Suppressor macrophage treated with lipopolysaccharide for 4 hours (primary cell): ENCODE results near the gene DMAC2.
"Not testable (repeated sequence)": the region's sequence is repeated elsewhere in the genome, so short reads cannot be mapped to it uniquely, and the experiment has no call there.

ENCODE experiments used
- DNase-seq: peaks from one replicate; pipeline ENCODE4 v3.0.0-alpha.2; 2020

DMAC2 gene

DNA sequence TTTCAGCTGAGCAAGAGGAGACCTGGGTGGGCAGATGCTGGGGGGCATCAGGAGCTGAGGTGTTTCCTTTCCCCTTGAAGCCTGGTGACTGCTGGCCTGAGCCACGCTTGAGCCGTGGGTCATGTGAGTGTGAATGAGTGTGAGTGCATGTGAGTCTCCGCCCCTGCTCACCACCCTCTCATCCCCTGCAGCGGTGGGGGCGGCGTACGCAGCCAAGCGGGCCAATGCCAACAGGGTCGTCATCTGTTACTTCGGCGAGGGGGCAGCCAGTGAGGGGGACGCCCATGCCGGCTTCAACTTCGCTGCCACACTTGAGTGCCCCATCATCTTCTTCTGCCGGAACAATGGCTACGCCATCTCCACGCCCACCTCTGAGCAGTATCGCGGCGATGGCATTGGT, 17.7 kb downstream of the DMAC2 start:
- DNase-seq: no peak

DNA sequence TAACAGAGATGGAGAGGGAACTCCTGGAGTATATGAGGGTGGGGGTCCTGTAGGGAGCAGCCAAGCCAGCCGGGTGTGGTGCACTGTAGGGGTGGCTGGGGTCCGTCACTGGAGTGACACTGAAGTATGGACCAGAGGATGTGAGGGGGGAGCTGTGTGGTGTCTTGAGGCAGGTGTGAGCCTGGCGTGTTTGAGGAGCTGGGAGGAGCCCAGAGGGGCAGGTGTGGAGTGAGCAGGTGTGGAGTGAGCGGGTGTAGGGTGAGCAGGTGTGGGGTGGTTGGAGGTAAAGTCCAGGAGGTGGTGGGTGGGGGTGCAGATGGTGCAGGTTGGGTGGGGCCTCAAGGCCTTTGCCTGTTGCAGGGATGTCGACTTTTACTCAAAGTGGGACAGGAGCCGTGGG, 18.4 kb downstream of the DMAC2 start:
- no peak for DNase-seq

DNA sequence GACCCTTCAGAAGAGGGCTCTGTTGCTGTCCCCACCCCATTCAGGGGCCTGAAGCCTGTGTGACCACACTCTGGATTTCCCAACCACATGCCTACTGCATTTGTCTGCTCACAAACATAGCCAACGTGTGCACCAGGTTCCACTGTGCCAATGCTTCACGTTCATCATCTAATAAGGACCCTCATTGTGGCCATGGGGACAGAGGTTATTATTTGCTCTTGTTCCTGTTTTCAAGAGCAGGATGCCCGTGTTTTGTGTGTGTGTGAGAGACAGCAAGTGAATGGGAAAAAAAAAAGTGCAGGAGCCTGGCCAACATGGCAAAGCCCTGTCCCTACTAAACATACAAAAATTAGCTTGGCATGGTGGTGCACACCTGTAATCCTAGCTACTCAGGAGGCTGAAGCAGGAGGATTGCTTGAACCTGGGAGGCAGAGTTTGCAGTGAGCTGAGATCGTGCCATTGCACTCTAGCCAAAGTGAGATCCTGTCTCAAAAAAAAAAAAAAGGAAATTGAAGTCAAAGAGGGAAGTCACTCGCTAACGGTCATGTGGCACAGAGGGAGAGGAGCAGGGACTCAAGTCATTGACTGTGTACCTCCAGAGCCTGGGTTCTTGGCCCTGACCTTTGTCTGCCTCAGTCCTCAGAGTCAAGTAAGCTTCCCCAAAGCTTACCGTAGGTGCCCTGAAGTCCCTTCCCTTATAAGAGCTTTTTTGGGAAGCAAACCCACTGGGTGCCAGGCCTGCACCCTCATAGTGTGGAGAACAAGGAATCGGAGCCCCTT, 19.4 kb downstream of the DMAC2 start:
- DNase-seq: peak; percentile 73

DNA sequence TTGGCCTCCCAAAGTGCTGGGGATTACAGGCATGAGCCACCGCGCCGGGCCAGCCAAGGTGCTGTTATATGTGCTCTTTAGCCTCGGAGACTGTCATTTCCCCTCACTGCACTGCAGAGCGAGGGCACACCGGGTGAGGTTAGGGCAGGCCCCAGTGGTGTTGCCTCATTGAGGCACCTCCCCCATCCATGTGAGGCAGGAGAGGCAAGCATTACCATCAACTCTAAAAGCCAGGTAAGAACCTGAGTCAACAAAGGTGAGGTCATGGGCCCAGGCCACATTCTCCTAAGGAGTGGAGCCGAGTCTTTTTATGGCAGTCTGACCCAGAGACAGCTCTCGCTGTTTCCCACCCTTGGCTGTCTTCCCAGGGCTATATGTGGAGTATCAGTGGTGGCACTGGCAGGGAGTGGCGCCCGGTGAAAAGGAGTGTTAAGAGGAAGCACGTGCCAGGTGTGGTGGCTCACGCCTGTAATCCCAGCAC, 23.5 kb downstream of the DMAC2 start:
- DNase-seq: no peak

DNA sequence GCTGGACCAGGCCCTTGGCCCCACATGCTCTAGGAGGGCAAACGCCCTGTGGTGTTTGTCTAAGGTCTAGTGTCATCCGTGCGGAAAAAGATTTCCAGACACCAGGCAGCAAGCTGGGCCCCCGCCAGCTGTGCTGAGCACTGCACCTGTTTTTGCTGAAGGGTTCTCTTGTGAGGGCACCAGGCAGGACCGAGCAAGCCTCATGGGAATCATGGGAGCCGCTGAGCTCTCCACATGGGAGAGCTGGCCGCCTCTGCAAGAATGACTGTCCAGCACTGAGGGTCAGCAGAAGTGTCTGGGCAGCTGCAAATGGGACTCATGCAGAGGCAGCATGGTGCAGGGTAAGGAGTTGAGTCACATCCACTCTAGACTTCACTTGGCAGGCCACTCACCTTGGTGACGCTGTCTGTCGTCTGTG, 24.5 kb downstream of the DMAC2 start:
- no peak for DNase-seq

DNA sequence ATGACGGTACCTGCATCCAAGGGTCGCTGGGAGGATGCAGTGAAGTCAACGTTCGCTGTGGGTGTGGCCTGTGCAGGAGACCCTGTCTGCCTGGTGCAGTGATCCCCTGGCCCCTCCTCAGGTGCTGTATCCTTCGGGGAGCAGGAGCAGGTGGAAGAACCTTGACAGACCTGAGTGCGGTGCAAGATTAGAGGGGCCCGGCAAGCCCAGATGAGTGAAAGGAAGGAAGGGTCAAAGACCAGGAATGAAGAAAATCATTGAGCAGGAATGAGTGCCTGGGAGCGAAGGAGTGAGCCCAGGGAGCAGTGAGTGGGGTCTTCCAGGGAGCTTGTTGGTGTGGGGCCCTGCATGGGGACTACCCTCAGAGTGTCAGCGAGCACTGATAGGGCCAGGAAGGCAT, 25.3 kb downstream of the DMAC2 start:
- no peak for DNase-seq

DNA sequence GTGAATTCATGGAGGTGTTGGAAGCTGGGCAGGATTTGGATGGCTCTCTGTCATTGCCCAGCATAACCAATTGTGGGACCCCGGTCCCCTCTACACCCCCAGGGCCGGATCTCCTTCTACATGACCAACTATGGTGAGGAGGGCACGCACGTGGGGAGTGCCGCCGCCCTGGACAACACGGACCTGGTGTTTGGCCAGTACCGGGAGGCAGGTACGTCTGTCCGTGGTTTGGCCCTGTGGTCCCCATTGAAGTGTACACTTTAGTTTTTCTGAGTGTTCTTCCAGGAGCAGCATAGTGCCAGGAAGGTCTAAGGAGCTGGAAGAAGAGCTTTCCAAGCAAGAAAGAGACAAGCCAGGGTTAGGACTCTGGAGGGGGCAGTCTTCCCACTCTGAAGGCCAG, 25.8 kb downstream of the DMAC2 start:
- no peak for DNase-seq

DNA sequence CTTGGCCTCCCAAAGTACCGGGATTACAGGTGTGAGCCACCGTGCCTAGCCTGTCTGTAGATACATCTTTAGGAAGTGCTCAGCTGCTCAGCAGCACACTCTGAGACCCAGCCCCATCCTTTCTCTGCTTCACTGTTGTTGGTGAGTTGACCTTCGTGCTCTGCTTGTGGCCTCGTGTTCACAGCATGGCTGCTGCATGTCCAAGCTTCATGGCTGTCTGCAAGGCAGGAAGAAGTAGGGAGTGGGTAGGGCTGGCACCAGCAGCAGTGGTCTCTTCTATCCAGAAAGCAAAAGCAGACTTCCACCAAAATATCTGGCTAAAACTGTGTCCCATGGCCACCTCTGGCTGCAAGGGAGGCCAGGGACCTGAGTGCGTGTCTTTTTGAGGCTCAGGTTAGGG, 26.8 kb downstream of the DMAC2 start:
- no peak for DNase-seq

DNA sequence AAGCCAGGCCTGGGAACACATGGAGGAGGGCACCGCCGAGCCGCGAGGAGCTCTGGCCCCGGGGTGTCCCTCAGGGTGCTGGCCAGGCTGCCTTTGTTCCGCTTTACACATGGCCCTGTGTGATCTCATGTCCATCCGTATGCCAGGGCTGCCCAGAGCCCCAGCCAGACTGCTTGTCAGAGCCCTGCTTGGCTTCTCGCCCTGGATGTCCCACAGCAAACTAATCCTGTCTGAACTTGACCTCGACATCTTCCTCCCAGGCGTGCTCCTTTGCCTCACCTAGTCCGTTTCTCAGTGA, 27.8 kb downstream of the DMAC2 start:
- DNase-seq: no peak

DNA sequence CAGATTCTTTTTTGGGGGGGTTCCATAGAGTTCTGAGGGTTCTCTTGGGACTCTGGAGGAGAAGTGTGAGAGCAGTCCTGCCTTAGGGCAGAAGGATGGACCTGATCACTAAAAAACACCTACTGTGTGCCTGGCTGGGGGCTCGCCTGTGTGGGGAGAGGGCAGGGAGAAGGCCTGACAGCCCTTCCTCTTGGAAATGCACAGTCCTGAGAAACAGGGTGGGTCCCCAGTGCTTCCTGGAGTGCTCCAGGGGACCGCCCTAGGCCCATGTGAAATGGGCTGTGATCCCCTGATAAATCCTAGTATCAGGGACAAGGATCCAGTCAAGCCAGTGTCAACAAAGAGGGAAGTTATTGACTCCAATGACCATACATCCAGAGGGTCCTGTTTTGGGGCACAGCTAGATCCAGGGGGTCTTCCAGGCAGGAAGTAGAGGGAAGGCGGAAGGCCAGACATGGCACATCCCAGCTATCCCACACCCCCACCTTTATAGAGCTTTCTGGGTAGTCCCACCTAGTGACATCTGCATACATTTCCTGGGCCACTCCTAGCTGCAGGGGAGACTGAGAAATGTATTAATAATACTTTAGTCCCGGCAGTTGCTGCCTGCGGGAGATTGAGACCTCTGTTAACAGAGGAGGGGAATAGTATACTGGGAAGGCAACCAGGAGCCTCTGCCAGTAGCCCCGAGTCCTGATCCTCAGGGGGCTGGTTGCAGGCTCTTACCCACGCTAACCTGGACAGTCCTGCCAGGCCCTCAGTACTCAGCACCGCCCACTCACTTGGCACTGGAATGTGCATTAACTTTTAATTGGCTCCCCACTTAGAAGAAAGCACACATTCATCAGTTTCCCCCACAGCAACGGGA, 28.4 kb downstream of the DMAC2 start:
- no peak for DNase-seq

DNA sequence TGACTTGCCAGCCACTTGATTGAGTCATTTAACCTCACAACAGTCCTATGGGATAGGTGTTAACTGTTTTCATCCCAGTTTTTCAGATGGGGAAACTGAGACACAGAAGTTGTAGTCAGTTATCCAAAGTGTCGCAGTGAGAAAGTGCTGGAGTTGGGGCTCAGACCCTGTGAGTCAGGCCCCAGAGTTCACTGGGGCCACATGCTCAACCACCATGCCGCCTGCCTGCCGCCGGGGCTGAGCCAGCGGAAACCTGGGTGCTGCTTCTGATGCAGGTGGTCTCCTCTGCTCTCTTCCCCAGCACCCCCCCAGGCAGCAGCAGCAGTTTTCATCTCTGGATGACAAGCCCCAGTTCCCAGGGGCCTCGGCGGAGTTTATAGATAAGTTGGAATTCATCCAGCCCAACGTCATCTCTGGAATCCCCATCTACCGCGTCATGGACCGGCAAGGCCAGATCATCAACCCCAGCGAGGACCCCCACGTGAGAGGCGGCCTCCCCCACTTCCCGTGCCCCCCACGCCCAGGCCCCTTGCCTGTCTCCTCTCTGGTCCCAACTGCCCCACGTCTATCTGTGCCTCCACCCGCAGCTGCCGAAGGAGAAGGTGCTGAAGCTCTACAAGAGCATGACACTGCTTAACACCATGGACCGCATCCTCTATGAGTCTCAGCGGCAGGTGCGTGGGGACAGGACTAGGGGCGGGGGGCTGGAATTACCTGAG, 29.2 kb downstream of the DMAC2 start:
- DNase-seq: no peak

DNA sequence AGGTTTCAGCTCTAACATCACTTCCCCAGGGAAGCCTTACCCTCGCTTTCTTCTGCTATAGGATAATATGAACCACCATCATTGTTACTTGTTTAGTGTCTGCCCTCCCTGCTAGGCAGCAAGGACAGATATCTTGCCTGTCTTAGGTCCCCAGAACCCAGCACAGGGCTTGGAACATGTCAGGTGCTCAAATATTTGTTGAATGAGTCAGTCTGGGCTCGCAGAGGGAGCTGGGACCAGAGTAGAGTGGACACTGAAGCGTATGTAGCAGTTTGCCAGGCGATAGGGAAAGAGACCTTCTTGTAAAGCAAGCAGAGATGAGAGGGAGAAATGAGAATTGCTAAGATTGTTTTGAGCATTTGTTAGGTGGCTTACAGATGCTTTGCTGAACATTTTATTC, 30.4 kb downstream of the DMAC2 start:
- DNase-seq: no peak

DNA sequence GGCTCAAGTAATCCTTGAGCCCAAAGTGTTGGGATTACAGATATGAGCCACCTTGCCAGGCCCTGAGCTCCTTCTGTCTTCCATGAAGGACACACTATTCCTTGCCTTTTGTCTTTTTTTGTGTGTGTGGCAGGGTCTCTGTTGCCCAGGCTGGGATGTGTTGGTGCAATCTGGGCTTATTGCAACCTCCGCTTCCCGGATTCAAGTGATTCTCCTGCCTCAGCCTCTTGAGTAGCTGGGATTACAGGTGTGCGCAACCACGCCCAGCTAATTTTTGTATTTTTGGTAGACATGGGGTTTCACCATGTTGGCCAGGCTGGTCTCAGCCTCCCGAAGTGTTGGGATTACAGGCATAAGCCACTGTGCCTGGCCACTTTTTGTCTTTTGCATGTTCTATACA, 30.9 kb downstream of the DMAC2 start:
- DNase-seq: not testable (repeated sequence)

DNA sequence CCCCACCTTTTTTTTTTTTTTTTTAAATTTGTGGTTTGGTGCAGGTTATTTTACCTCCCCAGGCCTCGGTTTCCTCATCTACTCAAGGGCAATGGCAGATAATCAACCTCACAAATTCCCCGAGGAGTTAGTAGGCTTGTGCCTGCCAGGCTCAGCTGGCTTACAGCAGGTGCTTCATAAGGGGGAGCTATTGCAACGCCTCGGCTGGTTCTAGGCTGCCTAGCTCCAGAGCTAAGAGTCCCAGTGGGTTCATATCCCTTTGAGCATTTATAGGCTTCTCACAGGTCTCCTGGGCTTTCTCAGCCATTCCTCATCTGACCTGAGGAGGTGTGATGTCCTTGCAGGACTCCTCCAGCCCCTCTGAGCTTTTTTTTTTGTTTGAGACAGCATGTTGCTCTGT, 31.5 kb downstream of the DMAC2 start:
- no peak for DNase-seq

DNA sequence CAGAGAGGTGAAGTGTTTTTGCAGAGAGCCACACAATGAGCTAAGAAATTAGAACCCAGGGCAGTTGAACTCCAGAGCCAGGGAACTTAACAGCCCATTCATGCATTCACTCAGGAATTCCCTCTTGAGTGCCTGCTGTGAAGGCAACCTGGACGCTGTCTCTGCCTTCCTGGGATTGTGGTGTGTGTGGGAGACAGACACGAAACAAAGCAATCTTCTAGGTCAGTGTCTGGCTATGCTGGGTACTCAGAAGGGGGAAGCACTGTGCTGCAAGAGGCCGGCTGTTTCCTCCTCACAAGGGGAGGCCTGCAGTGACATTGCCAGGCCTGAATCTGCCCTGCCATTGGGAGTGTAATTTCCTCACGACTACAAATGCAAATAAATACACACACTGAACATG, 32.4 kb downstream of the DMAC2 start:
- DNase-seq: peak; percentile 59

DNA sequence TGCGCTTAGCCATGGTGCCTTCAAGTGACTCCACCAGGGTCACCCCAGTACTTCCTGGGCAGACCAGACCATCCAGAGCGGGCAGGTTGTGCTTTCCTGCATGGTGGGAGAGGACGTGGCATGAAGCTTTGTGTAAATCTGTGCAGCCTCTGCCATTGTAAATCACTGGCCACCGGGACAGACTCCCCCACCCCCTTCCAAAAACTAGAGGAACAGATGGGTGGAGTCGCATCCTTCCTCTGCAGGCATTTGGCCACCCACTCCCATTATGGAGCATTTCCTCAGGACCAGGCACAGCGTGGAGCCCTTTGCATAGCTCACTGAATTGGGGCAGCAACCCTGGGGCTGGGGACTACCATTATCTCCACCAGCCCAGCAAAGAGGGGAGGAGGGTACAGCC, 33.9 kb downstream of the DMAC2 start:
- no peak for DNase-seq

DNA sequence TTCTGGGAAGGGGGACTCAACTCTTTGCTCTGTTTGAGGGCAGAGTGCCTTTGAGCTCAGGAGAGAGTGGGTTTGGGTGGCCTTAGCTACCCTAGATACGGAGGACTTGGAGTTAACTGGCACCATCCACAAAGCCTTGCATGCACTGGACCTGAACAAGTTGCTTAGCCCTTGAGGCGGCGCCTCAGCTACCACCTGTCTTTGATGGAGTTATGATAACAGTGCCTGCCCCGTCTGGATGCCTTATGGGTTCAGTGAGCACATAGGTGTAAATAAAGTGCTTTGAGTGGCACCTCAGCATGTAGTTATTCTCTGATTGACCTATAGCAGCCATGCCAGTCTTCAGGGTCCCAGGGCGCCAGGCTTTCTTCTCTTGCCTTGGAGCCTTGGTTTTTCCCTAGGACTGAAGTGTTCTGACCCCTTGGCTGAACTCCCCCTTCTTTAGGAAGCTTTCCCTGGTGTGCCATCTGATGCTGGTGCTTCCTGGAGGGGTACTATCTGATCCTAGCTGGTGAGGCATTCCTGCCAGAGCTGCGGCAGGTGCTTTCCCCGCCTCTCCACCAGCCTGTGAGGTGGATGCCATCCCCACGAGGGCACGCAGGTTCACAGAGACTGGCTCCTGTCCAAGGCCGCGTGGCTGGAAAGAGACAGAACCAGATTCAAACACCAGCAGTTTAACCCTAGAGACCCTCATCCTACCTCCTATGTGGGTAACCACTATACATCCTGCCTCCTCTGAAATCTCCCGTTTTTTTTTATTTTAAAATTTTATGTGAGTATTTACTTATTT, 36.3 kb downstream of the DMAC2 start:
- no peak for DNase-seq

DNA sequence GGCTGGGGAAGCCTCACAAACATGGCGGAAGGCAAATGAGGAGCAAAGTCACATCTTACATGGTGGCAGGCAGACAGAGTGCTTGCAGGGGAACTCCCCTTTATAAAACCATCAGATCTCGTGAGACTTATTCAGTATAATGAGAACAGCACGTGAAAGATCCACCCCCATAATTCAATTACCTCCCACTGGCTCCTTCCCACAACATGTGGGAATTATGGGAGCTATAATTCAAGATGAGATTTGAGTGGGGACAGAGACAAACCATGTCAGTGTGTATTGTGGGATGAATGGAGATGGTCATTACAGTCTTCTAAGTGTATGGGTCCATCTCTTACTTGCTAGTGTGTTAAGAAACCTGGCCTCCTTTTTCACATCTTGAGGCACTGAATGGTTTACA, 37.7 kb downstream of the DMAC2 start:
- DNase-seq: no peak

DNA sequence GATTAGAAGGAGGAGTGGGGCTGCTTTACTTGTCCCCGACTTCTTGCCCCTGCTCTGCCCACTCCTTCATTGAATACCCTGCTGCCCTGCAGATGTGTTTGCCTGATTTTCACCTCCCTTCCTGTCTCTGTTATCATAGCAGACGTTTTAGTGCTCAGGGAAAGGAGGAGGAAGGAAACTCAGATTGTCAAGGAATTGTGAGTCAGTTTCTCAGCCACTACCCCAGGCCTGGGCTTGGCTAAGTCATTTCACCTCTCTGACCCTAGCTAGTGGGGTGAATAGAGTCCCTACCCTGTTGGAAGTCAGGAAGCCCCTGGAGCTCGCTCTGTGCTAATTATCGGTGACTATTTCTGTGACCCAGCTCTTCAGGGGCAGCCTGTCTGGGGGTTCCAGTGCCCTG, 38.2 kb downstream of the DMAC2 start:
- no peak for DNase-seq

DNA sequence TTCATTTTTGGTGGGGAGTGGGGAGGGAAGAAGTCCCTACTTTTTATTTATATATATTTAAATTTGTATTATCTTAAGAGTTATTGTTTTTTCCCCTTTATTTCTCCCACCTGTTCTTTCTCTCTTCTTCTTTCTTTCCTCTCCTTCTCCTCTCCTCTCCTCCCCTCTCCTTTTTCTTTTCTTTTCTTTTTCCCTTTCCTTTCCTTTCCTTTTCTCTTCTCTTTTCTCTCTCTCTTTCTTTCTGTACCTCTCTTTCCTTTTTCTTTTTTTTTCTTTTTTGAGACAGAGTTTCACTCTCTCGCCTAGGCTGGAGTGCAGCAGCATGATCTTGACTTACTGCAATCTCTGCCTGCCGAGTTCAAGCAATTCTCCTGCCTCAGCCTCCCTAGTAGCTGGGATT, 40.2 kb downstream of the DMAC2 start:
- DNase-seq: no peak

DNA sequence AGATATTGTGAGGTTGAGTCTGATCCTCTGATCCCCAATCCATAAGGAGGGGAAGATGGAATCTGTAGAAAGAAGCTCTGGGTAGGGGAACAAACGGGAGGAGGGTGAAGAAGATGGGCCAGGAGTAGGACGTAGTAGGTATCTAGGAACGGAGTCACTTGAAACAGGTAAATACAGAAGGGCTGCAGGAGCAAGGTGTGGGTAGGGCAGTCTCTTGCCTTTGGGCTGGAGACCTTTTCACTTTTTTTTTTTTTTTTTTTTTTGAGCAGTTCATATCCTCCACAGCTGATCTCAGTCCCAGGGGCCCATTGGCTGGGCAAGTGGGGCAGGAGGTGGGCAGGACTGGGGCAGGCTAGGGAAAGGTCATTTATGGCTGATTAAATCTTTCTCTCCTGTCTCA, 40.6 kb downstream of the DMAC2 start:
- DNase-seq: no peak

DNA sequence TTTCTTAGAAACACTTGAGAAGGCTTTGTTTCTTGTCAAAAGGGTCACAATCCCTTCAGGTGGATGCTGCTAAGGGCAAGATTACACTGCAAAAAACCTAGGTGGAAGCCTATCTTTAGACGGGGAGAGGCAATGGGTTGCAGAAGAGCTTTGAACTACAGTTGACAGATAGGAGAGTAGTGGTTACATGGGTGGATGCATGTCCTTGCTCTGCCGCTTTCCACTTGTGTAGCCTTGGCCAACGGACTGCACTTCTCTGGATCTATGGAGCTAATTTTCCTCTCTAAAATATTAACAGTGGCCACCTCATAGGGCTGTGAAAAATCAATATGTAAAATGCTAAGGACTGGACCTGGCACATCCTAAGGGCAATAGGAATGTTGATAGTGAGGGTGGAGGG, 41.1 kb downstream of the DMAC2 start:
- DNase-seq: no peak

DNA sequence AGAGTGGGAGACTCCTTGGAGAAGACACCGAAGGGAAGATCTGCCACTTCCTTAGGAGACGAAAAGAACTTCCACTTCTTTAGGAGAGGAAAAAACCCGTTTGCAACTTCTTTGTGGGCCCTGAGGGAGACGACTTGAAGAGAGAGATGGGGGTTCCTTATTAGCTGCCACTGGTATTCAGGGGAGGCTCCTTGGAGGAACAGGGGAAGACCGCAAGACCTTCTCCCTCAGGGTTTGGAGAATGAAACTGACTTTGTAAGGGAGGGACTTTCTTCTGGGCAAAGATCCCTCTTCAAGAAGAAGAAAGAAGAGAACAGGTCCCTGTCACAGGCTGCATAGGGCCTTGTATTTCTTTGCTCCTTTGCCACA, 41.7 kb downstream of the DMAC2 start:
- DNase-seq: peak; percentile 42
